Measurements from ENCODE around the gene XK.

The XK gene

GRCh38 chrX:37701588-37701987 lies 16.0 kb downstream of the XK start:
- TF ChIP-seq, protein P1, sequence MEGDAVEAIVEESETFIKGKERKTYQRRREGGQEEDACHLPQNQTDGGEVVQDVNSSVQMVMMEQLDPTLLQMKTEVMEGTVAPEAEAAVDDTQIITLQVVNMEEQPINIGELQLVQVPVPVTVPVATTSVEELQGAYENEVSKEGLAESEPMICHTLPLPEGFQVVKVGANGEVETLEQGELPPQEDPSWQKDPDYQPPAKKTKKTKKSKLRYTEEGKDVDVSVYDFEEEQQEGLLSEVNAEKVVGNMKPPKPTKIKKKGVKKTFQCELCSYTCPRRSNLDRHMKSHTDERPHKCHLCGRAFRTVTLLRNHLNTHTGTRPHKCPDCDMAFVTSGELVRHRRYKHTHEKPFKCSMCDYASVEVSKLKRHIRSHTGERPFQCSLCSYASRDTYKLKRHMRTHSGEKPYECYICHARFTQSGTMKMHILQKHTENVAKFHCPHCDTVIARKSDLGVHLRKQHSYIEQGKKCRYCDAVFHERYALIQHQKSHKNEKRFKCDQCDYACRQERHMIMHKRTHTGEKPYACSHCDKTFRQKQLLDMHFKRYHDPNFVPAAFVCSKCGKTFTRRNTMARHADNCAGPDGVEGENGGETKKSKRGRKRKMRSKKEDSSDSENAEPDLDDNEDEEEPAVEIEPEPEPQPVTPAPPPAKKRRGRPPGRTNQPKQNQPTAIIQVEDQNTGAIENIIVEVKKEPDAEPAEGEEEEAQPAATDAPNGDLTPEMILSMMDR (IDR thresholded peaks at IDR 0.05; ENCODE audit: insufficient read depth, low read length, missing control alignments) = no peak
- no peak overlapping the region for H3K4me3 ChIP-seq (ENCODE audit: low read depth, low read length)
- DNase-seq (ENCODE audit: low read depth, low spot score) = no peak
- POLR2A ChIA-PET = no interaction called here
- CTCF ChIA-PET = no interaction called here

GRCh38 chrX:37711991-37712390 lies 26.4 kb downstream of the XK start:
- CTCF ChIA-PET = no interaction called here

GRCh38 chrX:37712458-37712857 lies 26.9 kb downstream of the XK start:
- POLR2A ChIA-PET = no interaction called here
- CTCF ChIA-PET = no interaction called here

More at GRCh38 chrX:37711991-37712390, 26.4 kb downstream of the XK start:
- POLR2A ChIA-PET = no interaction called here
- no peak overlapping the region for H3K4me3 ChIP-seq (ENCODE audit: low read depth, low read length)
- TF ChIP-seq, protein P1 (IDR thresholded peaks at IDR 0.05; ENCODE audit: insufficient read depth, low read length, missing control alignments) = no peak
- no peak for DNase-seq (ENCODE audit: low read depth, low spot score)

DNA sequence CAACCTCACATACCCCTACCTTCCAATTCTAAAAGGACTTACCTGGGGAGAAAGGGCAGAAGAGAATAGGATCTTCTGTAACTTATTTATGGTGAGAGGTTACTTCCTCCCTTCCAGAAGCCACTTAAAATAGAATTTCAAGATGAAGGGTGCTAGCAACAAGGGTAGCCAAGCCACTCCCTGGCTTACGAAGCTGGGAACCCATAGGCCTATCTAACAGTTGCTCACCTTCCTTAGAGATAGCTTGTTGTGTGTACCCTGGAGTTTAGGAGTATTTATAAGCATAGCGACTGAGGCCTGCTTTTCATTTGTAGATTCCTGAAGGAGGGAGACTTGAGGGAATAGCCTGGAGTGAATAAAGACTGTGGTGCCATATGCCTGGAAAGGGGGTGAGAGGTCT lies 28.9 kb downstream of the XK start:
- POLR2A ChIA-PET = no interaction called here

More at GRCh38 chrX:37712458-37712857, 26.9 kb downstream of the XK start:
- TF ChIP-seq, protein P1 (IDR thresholded peaks at IDR 0.05; ENCODE audit: insufficient read depth, low read length, missing control alignments) = no peak
- no peak overlapping the region for H3K4me3 ChIP-seq (ENCODE audit: low read depth, low read length)
- no peak for DNase-seq (ENCODE audit: low read depth, low spot score)

GRCh38 chrX:37716602-37717001 lies 31.0 kb downstream of the XK start:
- ChIA-PET POLR2A (no interaction called here), CTCF (no interaction called here)
- TF ChIP-seq, protein P1 (IDR thresholded peaks at IDR 0.05; ENCODE audit: insufficient read depth, low read length, missing control alignments) = no peak
- no peak overlapping the region for H3K4me3 ChIP-seq (ENCODE audit: low read depth, low read length)
- DNase-seq (ENCODE audit: low read depth, low spot score) = no peak

More for the DNA sequence above, 28.9 kb downstream of the XK start:
- no peak overlapping the region for H3K4me3 ChIP-seq (ENCODE audit: low read depth, low read length)
- TF ChIP-seq, protein P1 (IDR thresholded peaks at IDR 0.05; ENCODE audit: insufficient read depth, low read length, missing control alignments) = no peak
- CTCF ChIA-PET = no interaction called here
- DNase-seq (ENCODE audit: low read depth, low spot score) = no peak

DNA sequence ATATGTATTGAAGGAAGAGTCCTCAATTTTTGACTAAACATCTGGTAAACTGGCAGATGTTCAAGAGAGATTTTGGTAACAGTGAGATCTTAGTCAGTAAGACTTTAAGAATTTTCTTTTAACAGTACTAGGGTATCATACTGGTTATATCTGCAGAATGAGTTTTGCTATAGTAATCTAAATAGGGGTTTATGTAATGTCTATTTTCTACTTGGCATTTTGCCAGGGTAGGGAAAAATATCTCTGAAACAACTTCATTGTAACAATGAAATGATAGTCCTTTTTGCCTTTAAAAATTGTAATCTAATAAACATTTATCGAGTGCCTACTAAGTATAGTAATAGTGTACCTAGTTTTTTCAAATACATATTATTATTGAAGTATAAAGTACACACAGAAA lies 32.1 kb downstream of the XK start:
- DNase-seq (ENCODE audit: low read depth, low spot score) = no peak
- POLR2A ChIA-PET = no interaction called here
- H3K4me3 ChIP-seq (ENCODE audit: low read depth, low read length) = no peak overlapping the region
- TF ChIP-seq, protein P1 (IDR thresholded peaks at IDR 0.05; ENCODE audit: insufficient read depth, low read length, missing control alignments) = no peak
- CTCF ChIA-PET = no interaction called here
